EH (cell line): Measurements from ENCODE around the gene SKI.
A peak's percentile ranks its signal among the peaks of the same experiment; 100 is the strongest.

ENCODE experiments used
- DNase-seq: peaks from one replicate; pipeline ENCODE4 v3.0.0-alpha.2; 2015; ENCODE audit warnings: low read depth

SKI gene

GRCh38 chr1:2352341-2352896, 124.3 kb downstream of the SKI start:
- no peak for DNase-seq

- no peak for DNase-seq
These were observed 124.9 kb downstream of the SKI start for GRCh38 chr1:2352897-2353550.

- DNase-seq, result no peak
These were observed 125.7 kb downstream of the SKI start for GRCh38 chr1:2353551-2354438.

GRCh38 chr1:2354511-2355372, 126.6 kb downstream of the SKI start:
- DNase-seq, result peak; percentile 6

- no peak for DNase-seq
These were observed 127.5 kb downstream of the SKI start for GRCh38 chr1:2355373-2356261.

GRCh38 chr1:2356401-2356800, 128.3 kb downstream of the SKI start:
- DNase-seq, result no peak

GRCh38 chr1:2356911-2357845, 129.1 kb downstream of the SKI start:
- no peak for DNase-seq

GRCh38 chr1:2358072-2358471, 130.0 kb downstream of the SKI start:
- DNase-seq, result no peak

GRCh38 chr1:2358651-2359640, 130.8 kb downstream of the SKI start:
- DNase-seq, result no peak
